Embryonic facial prominence (tissue), 1 donor: ENCODE data around the gene CCR5.
"Not testable (repeated sequence)": the region's sequence is repeated elsewhere in the genome, so short reads cannot be mapped to it uniquely, and the experiment has no call there.

Experiments used
- DNase-seq: peaks from one replicate; pipeline ENCODE4 v3.0.0-alpha.2; 2016; ENCODE audit errors: extremely low spot score

The CCR5 gene

DNA sequence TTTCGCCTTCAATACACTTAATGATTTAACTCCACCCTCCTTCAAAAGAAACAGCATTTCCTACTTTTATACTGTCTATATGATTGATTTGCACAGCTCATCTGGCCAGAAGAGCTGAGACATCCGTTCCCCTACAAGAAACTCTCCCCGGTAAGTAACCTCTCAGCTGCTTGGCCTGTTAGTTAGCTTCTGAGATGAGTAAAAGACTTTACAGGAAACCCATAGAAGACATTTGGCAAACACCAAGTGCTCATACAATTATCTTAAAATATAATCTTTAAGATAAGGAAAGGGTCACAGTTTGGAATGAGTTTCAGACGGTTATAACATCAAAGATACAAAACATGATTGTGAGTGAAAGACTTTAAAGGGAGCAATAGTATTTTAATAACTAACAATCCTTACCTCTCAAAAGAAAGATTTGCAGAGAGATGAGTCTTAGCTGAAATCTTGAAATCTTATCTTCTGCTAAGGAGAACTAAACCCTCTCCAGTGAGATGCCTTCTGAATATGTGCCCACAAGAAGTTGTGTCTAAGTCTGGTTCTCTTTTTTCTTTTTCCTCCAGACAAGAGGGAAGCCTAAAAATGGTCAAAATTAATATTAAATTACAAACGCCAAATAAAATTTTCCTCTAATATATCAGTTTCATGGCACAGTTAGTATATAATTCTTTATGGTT is at the start of gene CCR5:
CCR5 (plus strand) TSS at position 108 of the 680 bp plus-strand sequence. CDS start 1,957 bp downstream, outside the sequence.
- no peak for DNase-seq

DNA sequence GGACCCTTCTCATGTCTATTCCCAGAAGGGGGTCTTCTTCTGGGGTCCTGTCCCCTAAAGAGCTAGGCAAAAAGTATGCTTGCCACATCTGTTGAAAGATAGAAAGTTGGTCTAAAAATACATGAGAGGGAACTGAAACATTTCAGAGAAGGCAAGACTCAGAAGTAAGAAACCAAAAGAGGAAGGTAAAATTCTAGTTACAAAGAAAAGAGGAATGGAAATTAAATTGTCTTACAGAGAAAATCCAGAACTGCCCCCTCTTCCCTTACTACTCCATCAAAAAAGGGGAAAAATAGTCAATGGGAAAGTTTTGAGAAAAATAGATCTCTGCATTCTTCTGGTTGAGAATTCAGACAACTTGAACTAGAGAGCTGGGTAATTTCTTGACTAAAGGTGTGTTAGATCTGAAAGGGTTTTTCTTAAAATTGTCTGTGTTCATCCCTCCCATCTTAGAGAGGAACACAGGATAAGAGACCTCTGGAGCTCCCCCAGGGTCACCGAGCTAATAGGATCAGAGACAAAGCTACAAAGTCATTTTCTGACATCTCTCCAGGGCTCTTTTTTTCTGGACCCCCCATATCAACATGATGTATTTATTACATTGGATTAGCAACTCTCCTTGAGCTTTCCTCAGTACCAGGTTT is 49.2 kb upstream of the CCR5 start:
- DNase-seq = no peak

DNA sequence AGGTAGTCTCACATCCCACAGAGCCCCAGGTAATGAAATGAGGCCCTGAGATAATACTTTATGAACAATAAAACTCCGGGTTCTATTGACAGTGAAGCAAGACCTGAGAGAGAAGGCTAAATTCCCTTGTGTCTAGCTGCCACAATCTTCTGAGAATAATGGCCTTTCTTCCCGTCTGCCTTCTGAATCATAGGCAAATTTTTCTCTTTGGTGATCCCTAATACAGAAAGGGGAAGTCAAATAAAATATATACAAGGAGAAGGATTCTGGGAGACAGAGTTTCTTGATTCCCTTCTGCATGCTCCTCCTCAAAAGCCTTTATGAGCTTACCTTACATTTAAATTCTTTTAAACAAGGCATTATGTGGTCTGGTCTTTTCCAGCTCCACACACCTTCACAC is 46.7 kb upstream of the CCR5 start:
- no peak for DNase-seq

DNA sequence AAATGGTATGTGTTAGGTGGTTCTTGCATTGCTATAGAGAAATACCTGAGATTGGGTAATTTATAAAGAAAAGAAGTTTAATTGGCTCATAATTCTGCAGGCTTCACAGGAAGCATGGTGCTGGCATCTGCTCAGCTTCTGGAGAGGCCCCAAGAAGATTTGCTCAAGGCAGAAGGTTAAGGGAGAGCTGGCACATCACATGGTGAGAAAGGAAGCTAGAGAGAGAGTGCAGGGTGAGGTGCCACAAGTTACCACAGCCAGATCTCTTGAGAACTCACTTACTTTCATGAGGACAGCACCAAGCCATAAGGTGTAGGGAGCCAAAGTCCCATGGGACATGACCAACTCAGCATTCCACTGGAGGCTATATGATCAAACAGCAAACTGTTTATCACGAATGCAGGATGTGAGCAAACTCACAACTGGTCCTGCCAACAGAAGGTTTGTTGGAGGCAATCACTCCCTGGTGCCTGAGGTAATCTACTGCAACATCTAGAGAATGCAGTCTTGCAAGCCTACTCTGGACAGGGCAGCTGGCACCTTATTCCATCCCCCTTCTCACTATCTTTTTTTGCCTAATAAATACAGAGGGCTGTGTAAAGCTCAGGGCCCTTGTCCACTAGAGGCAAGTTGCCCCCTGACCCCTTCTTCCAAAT is 45.0 kb upstream of the CCR5 start:
- DNase-seq = no peak

DNA sequence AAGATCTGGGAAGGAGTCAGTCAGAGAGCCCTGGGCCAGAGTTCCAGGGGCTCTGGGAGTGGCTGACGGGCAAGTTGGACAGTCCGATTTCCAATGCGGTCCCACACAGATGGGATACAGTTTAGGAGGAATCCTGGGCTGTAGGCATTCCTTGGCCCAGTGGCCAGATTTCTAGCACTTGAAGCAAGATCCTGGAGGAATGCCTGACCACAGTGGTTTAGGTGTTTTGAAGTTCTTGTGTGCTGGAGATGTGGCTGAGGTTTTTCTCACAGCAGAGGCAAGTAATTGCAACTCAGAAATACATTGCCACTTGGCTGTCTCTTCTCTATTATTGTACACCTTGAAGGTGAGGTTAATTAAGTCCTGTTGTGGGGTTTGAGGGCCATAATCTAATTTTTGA is 40.1 kb upstream of the CCR5 start:
- not testable (repeated sequence) for DNase-seq

DNA sequence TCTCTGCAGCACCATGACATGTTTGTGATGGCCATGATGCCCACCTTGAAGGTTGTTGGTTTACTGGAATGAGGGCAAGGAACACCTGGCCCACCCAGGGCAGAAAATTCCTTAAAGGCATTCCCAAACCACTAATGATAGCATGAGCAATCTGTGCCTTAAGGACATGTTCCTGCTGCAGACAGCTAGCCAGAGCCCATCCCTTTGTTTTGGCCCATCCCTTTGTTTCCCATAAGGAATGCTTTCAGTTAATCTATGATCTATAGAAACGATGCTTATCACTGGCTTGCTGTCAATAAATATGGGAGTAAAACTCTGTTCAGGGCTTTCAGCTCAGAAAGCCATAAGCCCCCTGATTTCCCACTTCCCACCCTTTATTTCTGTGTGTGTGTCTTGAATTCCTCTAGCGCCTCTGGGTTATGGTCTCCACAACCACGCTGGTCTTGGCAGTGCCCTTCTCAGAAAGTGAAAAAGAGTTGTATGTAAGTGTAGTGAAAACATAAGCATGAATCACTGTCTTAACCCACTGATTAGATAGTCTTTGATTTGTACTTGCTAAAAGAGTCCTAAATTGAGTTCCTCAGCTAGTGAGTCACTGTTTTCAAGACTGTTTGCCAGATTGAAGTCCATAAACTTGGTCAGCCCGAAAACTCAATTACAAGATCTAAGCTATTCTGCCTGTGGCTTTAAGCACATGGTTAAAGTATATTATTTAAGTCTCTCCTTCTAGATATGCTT is 35.8 kb upstream of the CCR5 start:
- no peak for DNase-seq

DNA sequence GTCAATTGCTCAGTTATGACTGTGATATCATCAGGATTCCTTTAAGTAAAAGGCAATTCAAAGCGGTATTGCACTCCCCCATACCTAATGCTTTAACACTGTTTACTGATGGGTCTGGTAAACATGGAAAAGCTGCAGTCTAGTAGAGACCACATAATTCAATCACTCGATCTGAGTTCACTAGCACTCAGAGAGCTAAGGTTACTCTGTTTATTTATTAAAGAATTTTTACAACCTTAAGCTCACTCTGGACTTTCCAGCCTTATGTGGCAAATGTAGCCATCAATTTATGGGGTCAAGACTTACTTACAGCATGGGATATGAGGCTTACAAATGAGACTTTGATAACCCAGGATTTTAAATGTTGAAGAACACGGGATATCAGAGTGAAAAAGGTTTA is 35.2 kb upstream of the CCR5 start:
- no peak for DNase-seq

DNA sequence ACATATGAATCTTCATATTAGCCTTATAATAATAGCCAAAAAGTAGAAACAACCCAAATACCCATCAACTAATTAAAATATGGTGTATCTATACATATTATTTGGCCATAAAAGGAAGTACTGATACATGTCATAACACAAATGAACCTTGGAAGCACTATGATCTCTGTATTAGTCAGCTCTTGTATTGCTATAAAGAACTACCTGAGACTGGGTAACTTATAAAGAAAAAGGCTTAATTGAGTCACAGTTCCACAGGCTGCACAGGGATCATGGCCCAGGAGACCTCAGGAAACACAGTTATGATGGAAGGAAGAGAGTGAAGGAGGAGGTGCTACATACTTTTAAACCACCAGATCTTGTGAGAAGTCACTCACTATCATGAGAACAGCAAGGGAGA is 32.8 kb upstream of the CCR5 start:
- no peak for DNase-seq

DNA sequence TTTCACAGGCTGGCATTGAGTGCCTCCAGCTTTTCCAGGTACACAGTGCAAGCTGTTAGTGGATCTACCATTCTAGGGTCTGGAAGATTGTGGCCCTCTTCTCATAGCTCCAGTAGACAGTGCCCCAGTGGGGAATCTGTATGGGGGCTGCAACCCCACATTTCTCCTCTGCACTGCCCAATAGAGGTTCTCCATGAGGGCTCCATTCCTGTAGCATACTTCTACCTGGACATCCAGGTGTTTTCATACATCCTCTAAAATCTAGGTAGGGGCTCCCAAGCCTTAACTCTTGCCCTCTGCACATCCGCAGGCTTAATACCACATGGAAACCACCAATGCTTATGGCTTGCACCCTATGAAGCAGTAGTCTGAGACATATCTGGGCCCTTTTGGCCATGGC is 31.9 kb upstream of the CCR5 start:
- no peak for DNase-seq

DNA sequence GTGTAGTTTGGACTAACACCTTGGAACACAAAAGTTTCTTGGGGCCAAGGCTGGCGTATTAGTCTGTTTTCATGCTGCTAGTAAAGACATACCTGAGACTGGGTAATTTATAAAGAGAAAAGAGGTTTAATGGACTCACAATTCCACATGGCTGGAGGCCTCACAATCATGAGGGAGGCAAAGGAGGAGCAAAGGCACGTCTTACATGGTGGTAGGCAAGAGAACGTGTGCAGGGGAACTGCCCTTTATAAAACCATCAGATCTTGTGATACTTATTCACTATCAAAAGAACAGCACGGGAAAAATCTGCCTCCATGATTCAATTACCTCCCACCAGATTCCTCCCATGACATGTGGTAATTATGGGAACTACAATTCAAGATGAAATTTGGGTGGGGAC is 26.3 kb upstream of the CCR5 start:
- DNase-seq = no peak

DNA sequence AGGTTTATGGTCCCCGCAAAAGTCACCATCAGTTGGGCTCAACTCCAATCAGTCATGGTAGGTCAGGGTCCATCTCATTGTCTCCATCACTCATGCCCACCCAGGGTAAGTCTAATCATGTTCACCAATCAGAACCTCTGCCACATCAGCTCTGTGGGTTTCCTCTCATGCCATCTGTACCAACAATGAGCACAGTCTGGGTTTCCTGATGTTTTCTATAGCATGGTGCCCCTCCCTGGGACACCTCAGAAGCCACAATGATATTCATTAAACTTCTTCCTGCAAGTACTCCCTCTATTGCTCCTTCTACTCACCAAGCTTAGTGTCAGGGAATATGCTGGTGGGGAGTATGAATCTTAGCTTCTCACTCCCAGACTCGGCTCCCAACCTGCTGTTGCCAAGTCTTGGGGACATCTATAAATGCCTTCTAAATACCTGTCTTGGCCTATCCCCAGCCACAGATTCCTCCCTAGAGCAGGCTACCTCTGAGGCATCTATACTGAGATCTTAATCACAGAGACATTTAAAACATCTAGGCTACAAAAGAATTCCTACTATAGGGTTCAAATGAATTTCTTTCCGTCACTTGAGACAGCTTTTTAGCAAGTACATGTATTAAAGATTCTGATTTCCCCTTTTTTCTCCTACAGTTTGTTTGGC is 21.8 kb upstream of the CCR5 start:
- no peak for DNase-seq

DNA sequence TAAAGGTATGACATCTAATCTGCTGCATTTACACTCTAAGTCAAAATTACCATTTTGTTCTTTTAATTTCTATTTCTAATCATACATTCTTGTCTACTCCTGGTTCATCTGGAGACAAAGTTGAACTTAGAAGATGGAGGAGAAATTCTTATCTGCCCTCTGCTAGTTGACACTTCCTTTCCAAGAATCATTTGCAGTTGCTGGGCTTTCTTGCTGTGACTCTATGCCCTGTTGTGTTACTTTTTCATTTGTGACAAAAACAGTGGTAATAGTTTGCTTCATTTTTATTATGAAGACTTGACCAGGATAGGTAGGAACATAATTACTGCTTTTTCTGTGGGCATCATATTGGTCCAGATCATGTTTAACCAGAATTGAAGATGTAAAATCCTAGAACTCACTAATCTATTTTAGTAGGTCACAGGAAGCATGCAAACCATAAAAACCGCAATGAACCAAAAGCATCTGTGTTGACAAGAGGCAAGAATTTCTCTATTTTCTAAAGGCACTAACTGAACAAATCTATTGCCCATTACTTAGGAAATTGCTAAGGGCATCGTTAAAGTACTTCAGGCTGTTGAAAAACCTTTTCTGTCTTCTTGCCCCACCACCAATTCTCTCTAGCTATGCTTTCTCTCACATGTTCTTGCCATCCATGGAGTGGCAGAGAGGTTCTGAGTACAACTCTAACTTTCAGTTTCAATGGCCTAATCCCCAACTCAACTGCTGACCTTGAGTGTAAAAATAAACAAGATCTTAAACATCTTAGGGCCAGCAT is 21.1 kb upstream of the CCR5 start:
- DNase-seq = no peak

DNA sequence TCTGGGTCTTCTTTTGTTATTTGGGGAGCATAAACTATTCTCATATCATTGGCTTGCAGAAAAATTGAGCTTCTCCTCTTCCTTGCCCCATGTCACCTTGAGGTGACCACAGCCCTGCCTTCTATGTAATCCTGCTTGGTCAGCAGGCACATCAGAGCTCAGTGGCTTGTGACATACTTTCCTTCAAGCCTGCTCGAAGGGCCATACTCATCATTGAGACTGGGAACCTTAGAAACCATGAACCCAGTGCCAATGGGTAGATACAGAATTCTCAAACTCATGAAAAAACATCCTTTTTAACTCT is 20.5 kb upstream of the CCR5 start:
- no peak for DNase-seq

DNA sequence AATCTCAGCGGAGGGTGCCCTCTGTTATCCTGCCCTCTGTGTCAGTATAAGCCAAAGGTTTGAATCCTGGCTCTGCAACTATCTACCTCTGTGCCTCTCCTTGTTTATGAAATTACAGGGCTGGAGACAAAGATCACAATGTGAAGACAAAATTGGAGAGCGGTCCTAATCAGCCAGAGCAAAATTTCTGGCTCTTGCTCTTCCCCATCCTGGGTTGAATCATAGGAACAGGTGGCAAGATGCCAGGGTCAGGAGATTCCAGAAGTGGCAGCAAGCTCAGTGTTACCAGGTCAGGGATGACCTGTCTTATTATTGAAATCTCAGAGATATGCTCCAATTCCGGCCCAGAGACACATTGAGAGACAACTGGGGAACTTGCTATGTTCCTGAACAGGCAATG is 19.1 kb upstream of the CCR5 start:
- no peak for DNase-seq

DNA sequence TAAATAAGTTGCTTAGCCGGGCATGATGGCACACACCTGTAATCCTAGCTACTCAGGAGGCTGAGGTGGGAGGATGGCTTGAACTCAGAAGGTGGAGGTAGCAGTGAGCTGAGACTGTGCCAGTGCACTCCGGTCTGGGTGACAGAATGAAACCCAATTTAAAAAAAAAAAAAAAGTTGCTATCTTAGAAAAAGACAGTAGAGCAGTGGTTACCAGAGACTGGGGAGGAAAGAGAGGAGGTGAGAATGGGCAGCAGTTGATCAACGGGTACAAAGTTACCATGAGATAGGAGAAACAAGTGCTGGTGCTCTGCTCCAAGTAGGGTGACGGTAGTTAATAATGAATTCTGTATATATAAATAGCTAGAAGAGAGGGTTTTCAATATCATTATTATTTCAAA is 17.7 kb upstream of the CCR5 start:
- no peak for DNase-seq

DNA sequence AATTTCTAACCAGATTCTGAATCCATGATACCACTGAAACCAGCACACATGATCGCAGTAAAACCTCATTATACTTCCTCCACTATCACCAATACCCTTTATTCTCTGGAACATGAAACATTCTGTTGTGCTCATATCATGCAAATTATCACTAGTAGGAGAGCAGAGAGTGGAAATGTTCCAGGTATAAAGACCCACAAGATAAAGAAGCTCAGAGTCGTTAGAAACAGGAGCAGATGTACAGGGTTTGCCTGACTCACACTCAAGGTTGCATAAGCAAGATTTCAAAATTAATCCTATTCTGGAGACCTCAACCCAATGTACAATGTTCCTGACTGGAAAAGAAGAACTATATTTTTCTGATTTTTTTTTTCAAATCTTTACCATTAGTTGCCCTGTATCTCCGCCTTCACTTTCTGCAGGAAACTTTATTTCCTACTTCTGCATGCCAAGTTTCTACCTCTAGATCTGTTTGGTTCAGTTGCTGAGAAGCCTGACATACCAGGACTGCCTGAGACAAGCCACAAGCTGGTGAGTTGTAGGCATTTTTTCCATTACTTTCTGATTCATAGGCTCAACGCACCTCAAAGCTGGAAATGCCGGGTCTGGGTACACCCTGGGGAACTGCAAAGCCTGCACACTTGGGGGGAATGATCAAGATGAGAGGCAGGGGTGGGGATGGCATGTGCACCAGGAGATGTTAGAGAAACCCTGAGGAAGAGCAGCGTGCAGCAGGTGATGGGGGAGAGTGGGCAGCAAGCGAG is 16.9 kb upstream of the CCR5 start, which contains the start of gene CCR2:
CCR2 (plus strand) TSS at position 465 of the 764 bp plus-strand sequence. CDS start 3,417 bp downstream, outside the sequence.
- DNase-seq = no peak

DNA sequence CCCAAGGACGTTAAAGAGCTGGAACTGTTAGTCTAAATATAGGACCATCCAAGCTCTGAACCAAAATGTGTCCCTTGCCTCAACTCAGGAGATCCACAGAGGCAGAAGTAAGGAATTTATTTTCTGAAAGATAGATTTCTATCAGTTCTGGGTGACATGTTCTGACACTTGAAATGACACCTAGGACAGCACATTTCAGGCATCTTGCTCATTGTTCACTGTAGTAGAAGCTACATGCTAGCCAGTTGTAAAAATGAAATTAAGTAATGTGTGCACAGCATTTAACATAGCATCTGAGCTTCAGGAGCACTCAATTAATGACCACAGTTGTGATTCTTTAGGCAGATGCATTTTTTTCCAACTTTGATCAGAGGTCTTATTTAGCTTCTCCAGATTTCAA is 16.3 kb upstream of the CCR5 start:
- no peak for DNase-seq

DNA sequence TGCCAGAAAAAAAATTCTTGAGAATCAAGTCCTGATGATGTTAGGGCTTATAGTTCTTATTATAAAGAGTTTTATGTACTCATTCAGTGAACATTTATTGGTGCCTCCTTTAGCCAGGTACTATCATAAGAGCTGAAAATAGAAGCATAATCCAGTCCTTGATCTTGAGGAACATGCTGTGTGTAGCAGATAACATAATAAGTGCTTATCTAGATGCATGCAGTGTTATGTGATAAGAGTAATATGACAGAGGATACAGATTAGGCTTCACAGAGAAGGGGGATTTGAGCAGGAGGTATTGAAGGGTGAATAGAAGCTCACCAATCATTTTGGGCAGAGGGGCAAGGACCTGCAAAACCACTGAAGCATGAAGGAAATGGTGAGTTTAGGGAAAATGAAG is 15.8 kb upstream of the CCR5 start:
- no peak for DNase-seq

DNA sequence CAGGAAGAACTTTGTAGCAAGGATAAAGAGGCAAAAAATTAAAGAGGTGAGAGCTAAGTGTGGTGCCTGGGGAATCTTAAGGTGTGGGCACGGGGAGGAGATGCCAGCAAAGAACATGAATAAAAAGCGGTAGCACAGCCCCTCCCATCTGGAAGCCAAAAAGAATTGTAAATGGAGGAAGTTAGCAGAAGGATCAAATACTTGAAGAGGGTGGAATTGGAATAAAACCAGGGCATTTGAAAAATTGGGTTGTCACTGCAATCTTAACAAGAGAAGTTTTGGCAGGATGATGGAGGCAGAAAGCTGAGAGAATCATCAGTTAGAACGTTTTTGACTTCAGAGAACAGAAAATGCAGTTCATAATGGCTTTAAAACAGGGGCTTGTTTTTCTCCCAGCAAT is 14.5 kb upstream of the CCR5 start:
- DNase-seq = no peak

DNA sequence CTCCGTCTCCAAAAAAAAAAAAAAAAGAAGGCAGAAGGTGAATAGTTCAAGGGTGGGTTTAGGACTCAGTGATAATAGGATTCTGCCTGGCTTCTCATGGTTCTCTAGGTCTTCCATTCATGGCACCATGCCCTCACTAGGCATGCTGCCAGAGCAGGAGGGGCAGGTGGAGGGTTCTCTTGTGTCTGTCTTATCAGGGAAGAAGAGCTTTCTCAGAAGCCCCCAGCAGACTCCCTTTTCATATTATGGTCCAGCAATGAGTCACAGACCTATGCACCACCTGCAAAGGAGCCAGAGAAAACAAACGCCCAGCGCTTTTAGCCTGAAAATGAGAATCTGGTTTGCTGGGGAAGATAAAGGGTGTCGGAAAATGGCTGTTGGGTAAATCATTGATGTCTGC is 13.8 kb upstream of the CCR5 start:
- no peak for DNase-seq

DNA sequence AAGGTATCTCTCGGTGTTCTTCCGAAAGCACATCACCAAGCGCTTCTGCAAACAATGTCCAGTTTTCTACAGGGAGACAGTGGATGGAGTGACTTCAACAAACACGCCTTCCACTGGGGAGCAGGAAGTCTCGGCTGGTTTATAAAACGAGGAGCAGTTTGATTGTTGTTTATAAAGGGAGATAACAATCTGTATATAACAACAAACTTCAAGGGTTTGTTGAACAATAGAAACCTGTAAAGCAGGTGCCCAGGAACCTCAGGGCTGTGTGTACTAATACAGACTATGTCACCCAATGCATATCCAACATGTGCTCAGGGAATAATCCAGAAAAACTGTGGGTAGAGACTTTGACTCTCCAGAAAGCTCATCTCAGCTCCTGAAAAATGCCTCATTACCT is 12.3 kb upstream of the CCR5 start:
- no peak for DNase-seq
